ENCODE data around the gene CDH4.

Gene CDH4

DNA sequence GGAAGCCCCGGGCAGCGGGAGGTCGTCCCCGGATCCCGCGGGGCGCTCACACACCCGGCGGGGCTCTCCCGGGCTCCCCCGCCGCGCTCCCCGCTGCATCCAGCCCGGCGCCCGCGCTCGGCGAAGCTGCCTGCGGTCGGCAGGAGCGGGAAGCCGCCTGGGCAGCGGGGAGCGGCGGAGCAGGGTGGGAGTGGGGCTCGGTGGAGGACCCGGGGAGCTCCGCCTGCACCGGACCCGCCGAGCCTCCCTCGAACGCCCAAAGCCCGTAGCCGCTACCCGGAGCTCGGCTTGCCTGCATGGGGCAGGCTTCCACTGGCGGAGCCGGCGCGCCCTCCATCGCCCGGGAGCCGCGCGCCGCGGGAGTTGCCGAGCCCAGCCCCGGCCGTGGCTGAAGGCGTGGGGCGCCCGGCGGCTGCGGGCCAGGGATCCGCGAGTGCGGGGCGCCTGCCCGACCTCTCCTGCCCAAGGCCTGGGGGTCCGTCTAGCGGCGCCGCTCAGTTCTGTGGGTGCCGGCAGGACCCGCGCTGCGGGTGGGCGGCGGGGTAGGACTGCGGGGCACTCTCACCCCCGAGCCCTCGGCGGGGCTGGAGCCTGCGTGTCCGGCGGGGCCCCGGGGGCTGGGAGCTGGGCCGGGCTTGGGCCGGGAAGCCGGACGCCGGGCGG, 671 bp downstream of the CDH4 start:
- H3K9ac ChIP-seq (ENCODE audit: low read depth in 1 of 2, low read length in 2 of 2) = no peak overlapping the region
- no peak overlapping the region for H3K4me3 ChIP-seq (ENCODE audit: low read length in 2 of 2)
- H3K27me3 ChIP-seq (ENCODE audit: control insufficient read depth in 2 of 2, insufficient read depth in 2 of 2, low read length in 2 of 2) = peaks cover 23 to 40% of the 10 kb centered on the region in 2 donors
- no peaks in the 10 kb centered on the region for H3K36me3 ChIP-seq (ENCODE audit: control insufficient read depth in 2 of 2, insufficient read depth in 2 of 2, low read length in 2 of 2)
- no peaks in the 10 kb centered on the region for H3K4me1 ChIP-seq (ENCODE audit: control insufficient read depth in 2 of 2, insufficient read depth in 2 of 2, low read length in 2 of 2)
- H3K9me3 ChIP-seq (ENCODE audit: control insufficient read depth in 2 of 2, low read length in 2 of 2) = no peaks in the 10 kb centered on the region
- H3K27ac ChIP-seq (ENCODE audit: low read depth in 2 of 2, low read length in 2 of 2) = no peak overlapping the region

DNA sequence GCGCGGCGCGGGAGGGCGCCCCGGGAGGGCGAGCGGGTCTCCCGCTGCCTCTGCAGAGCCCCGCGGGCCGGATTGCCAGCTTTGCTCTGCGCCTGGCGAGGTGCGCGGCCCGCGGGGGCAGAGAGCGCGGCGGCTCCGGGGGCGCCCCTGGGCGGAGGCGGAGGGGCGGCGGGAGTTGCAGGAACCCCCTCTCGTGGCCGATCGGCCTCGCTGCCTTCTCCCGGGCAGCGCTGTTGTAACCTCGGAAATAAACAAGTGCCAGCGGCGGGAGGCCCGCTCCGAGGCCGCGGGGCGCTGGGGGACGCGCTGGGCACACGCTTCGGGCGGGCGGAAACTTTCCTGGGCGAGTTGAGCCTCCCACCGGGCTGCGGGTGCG, 1.2 kb downstream of the CDH4 start:
- no peaks in the 10 kb centered on the region for H3K9me3 ChIP-seq (ENCODE audit: control insufficient read depth in 2 of 2, low read length in 2 of 2)
- peaks cover 23 to 38% of the 10 kb centered on the region in 2 donors for H3K27me3 ChIP-seq (ENCODE audit: control insufficient read depth in 2 of 2, insufficient read depth in 2 of 2, low read length in 2 of 2)
- no peak overlapping the region for H3K27ac ChIP-seq (ENCODE audit: low read depth in 2 of 2, low read length in 2 of 2)
- no peak overlapping the region for H3K4me3 ChIP-seq (ENCODE audit: low read length in 2 of 2)
- H3K4me1 ChIP-seq (ENCODE audit: control insufficient read depth in 2 of 2, insufficient read depth in 2 of 2, low read length in 2 of 2) = no peaks in the 10 kb centered on the region
- H3K36me3 ChIP-seq (ENCODE audit: control insufficient read depth in 2 of 2, insufficient read depth in 2 of 2, low read length in 2 of 2) = no peaks in the 10 kb centered on the region
- no peak overlapping the region for H3K9ac ChIP-seq (ENCODE audit: low read depth in 1 of 2, low read length in 2 of 2)

DNA sequence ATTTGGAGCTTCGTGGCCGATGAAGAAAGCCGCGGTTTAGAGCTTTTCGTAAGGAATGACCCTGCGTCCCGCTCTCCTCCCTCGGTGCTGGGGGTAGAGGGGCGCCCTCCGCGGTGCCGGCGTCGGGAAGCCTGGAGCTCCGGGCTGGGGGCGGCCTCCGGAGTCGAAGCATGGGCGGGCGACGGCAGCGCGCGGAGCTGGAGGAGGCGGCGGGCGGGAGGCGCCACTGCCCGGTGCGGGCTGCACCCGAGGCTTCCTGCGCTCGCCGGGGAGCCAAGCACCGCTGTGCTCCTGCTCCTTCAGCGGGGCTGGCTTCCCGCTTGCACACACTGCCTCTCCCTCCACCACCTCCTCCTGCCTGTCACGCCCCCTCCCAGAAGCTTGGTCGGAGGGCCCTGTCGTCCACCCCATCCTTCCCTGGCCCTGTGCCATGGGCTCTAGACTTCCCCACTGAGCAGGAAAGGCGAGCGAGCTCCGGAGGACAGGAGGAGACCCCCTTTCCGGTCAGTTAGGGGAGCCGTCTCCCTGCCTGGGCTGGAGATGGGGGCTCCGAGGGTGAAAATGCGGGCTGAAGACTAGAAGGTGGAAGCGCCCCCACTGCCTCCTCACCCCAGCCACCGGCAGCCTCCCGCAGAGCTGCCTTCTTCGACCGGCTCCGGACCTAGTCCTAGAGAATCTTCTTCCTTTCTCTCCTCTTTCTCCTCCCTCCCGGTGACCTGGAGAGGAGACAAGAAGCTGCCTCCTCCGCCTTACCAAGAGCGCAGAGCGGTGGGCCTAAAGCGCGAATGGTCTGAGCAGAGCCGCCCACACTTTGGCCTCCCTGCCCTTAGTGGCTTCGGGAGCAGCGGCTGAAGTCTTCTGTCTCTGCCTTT, 1.8 kb downstream of the CDH4 start:
- Histone ChIP-seq H3K4me3 (ENCODE audit: low read length in 2 of 2) (no peak overlapping the region), H3K9ac (ENCODE audit: low read depth in 1 of 2, low read length in 2 of 2) (no peak overlapping the region), H3K4me1 (ENCODE audit: control insufficient read depth in 2 of 2, insufficient read depth in 2 of 2, low read length in 2 of 2) (no peaks in the 10 kb centered on the region), H3K27me3 (ENCODE audit: control insufficient read depth in 2 of 2, insufficient read depth in 2 of 2, low read length in 2 of 2) (peaks cover 23 to 36% of the 10 kb centered on the region in 2 donors), H3K27ac (ENCODE audit: low read depth in 2 of 2, low read length in 2 of 2) (no peak overlapping the region), H3K36me3 (ENCODE audit: control insufficient read depth in 2 of 2, insufficient read depth in 2 of 2, low read length in 2 of 2) (no peaks in the 10 kb centered on the region), H3K9me3 (ENCODE audit: control insufficient read depth in 2 of 2, low read length in 2 of 2) (no peaks in the 10 kb centered on the region)

DNA sequence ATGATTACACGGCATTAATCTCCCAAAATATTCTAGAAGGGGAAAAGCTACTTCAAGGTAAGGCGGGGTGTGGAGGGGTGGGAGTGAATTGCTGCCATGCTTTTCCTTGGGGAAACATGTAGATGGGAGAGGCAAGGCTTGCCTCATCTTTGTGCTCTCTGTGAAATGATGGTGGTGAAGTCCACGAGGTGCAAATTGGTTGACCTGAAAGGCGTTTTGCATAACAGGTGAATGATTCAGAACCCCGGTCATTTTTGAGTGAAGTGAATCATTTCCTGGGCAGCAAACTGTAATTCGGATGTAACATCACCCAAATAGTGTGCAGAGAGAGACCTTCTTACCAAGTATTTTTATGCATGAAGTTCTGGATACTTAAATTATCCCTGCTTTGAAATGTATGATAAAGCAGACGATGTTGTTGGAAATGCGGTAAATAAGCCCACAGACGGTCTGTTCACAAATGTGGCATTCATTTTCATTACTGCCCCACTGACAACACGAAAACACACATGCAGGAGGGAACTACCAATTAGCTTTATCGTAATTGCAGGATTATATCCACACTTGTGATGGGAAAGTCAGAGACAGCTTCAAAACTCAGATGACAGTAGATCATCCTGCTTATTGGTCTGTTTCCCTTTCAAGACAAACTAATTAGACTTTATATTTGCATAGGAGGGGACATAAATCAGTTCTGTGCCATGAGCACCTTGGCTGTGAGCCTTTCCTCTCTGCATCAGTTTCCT, 3.0 kb downstream of the CDH4 start:
- no peak overlapping the region for H3K27ac ChIP-seq (ENCODE audit: low read depth in 2 of 2, low read length in 2 of 2)
- H3K4me1 ChIP-seq (ENCODE audit: control insufficient read depth in 2 of 2, insufficient read depth in 2 of 2, low read length in 2 of 2) = no peaks in the 10 kb centered on the region
- H3K36me3 ChIP-seq (ENCODE audit: control insufficient read depth in 2 of 2, insufficient read depth in 2 of 2, low read length in 2 of 2) = no peaks in the 10 kb centered on the region
- H3K9me3 ChIP-seq (ENCODE audit: control insufficient read depth in 2 of 2, low read length in 2 of 2) = no peaks in the 10 kb centered on the region
- H3K27me3 ChIP-seq (ENCODE audit: control insufficient read depth in 2 of 2, insufficient read depth in 2 of 2, low read length in 2 of 2) = peaks cover 23 to 32% of the 10 kb centered on the region in 2 donors
- H3K9ac ChIP-seq (ENCODE audit: low read depth in 1 of 2, low read length in 2 of 2) = no peak overlapping the region
- H3K4me3 ChIP-seq (ENCODE audit: low read length in 2 of 2) = no peak overlapping the region

DNA sequence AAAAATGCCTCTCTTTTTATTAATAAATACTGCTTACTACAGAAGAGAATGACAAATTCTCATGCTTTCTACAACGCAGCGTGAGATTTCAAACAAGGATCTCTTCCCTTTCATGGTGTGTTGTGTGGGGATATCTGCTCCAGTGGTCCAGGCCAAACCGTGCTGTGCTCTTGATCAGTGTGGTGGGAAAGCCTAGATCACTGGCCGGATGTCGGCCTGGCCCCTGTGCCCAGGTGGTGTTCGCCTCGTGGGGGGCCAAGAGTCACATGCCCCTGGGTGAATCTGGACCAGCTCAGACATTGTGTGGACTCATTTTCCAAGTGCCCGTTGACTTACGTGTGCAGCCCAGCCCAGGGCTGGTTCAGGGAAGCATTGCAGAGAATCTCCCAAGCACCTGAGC, 4.3 kb downstream of the CDH4 start:
- Histone ChIP-seq H3K9ac (ENCODE audit: low read depth in 1 of 2, low read length in 2 of 2) (no peak overlapping the region), H3K27me3 (ENCODE audit: control insufficient read depth in 2 of 2, insufficient read depth in 2 of 2, low read length in 2 of 2) (peaks cover 14 to 22% of the 10 kb centered on the region in 2 donors), H3K9me3 (ENCODE audit: control insufficient read depth in 2 of 2, low read length in 2 of 2) (no peaks in the 10 kb centered on the region), H3K27ac (ENCODE audit: low read depth in 2 of 2, low read length in 2 of 2) (no peak overlapping the region), H3K4me3 (ENCODE audit: low read length in 2 of 2) (no peak overlapping the region), H3K4me1 (ENCODE audit: control insufficient read depth in 2 of 2, insufficient read depth in 2 of 2, low read length in 2 of 2) (no peaks in the 10 kb centered on the region), H3K36me3 (ENCODE audit: control insufficient read depth in 2 of 2, insufficient read depth in 2 of 2, low read length in 2 of 2) (no peaks in the 10 kb centered on the region)

DNA sequence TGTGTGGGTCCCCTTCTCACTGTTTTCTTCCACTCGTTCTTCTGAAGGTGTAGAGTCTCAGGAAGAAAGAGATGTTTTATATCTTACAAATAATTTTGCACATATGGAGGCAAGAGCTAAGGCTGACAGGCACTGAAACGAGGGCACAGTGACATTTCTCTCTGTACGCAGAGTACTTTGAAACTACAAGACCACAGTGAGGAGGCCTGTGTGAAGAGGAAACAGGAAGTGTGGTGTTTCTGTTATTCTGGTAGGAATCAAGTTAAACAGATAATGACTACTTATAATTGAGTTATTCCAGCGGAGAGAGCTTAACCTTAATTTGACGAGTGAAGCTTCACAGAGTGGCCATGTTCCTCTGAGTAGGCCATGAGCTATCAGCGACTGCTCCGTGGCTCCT, 4.8 kb downstream of the CDH4 start:
- Histone ChIP-seq H3K4me1 (ENCODE audit: control insufficient read depth in 2 of 2, insufficient read depth in 2 of 2, low read length in 2 of 2) (no peaks in the 10 kb centered on the region), H3K27ac (ENCODE audit: low read depth in 2 of 2, low read length in 2 of 2) (no peak overlapping the region), H3K36me3 (ENCODE audit: control insufficient read depth in 2 of 2, insufficient read depth in 2 of 2, low read length in 2 of 2) (no peaks in the 10 kb centered on the region), H3K9ac (ENCODE audit: low read depth in 1 of 2, low read length in 2 of 2) (no peak overlapping the region), H3K9me3 (ENCODE audit: control insufficient read depth in 2 of 2, low read length in 2 of 2) (no peaks in the 10 kb centered on the region), H3K27me3 (ENCODE audit: control insufficient read depth in 2 of 2, insufficient read depth in 2 of 2, low read length in 2 of 2) (peaks cover 10 to 18% of the 10 kb centered on the region in 2 donors), H3K4me3 (ENCODE audit: low read length in 2 of 2) (no peak overlapping the region)

DNA sequence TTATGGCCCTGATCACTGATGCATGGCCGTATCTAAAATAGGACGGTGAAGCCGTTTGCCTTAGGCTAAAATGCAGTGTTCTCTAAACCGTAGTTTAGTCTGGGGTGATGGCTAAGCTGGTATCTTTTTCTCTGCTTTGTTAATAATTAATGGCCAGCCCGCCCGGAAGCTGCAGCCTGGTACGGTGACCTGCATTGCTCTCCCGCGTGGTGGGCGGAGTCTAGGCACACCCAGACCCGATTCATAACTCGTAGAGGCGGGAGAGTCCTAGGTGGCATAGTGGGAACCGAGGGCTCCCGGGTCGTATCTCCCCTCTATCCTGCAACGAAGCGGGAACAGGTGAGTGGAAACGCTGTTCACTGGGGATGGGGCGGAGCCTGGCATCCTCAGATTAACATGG, 5.5 kb downstream of the CDH4 start:
- H3K9me3 ChIP-seq (ENCODE audit: control insufficient read depth in 2 of 2, low read length in 2 of 2) = no peaks in the 10 kb centered on the region
- no peak overlapping the region for H3K4me3 ChIP-seq (ENCODE audit: low read length in 2 of 2)
- no peaks in the 10 kb centered on the region for H3K4me1 ChIP-seq (ENCODE audit: control insufficient read depth in 2 of 2, insufficient read depth in 2 of 2, low read length in 2 of 2)
- H3K9ac ChIP-seq (ENCODE audit: low read depth in 1 of 2, low read length in 2 of 2) = no peak overlapping the region
- H3K27ac ChIP-seq (ENCODE audit: low read depth in 2 of 2, low read length in 2 of 2) = no peak overlapping the region
- H3K27me3 ChIP-seq (ENCODE audit: control insufficient read depth in 2 of 2, insufficient read depth in 2 of 2, low read length in 2 of 2) = peaks cover 9 to 17% of the 10 kb centered on the region in 2 donors
- H3K36me3 ChIP-seq (ENCODE audit: control insufficient read depth in 2 of 2, insufficient read depth in 2 of 2, low read length in 2 of 2) = no peaks in the 10 kb centered on the region

DNA sequence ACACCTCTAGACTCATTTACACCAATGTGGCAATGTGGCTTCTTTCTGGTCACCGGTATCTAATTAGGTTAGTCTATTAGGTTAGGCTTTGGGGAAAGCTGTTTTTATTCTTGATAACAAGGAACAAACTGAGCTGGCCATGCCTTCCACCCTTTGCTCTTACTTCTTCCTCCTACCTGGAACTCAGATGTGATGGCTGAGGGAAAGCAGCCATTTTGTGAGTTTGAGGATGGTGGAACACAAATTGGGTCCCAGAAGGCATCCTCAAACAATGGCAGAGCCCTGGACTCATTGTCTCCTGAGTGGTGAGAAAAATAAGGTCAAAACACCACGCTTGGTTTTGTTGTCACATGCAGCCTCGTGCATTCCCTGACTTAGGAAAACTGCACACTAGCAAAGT, 7.7 kb downstream of the CDH4 start:
- H3K9me3 ChIP-seq (ENCODE audit: control insufficient read depth in 2 of 2, low read length in 2 of 2) = no peaks in the 10 kb centered on the region
- no peaks in the 10 kb centered on the region for H3K4me1 ChIP-seq (ENCODE audit: control insufficient read depth in 2 of 2, insufficient read depth in 2 of 2, low read length in 2 of 2)
- H3K9ac ChIP-seq (ENCODE audit: low read depth in 1 of 2, low read length in 2 of 2) = no peak overlapping the region
- no peaks in the 10 kb centered on the region for H3K36me3 ChIP-seq (ENCODE audit: control insufficient read depth in 2 of 2, insufficient read depth in 2 of 2, low read length in 2 of 2)
- H3K4me3 ChIP-seq (ENCODE audit: low read length in 2 of 2) = no peak overlapping the region
- H3K27ac ChIP-seq (ENCODE audit: low read depth in 2 of 2, low read length in 2 of 2) = no peak overlapping the region
- peaks cover 5 to 6% of the 10 kb centered on the region in 2 donors for H3K27me3 ChIP-seq (ENCODE audit: control insufficient read depth in 2 of 2, insufficient read depth in 2 of 2, low read length in 2 of 2)

DNA sequence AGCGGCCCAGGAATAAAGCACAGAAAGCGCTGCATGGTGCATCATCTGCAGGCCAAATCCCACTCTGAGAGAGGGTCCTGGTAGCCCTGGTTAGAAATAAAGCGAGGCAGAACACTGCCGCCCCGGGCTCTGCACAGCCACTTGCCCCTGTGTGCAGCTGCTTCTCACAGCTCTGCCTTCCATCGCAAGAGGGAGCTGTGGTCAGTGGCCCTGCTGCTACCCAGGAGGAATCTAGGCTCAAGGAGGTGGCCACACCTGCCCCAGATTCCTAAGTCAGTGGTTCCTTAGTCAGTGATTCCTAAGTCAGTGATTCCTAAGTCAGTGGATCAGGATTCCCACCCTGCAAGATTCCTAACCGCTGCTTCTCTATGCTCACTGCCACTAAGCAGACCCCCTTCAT, 8.8 kb downstream of the CDH4 start:
- Histone ChIP-seq H3K36me3 (ENCODE audit: control insufficient read depth in 2 of 2, insufficient read depth in 2 of 2, low read length in 2 of 2) (no peaks in the 10 kb centered on the region), H3K4me1 (ENCODE audit: control insufficient read depth in 2 of 2, insufficient read depth in 2 of 2, low read length in 2 of 2) (no peaks in the 10 kb centered on the region), H3K9me3 (ENCODE audit: control insufficient read depth in 2 of 2, low read length in 2 of 2) (no peaks in the 10 kb centered on the region), H3K27me3 (ENCODE audit: control insufficient read depth in 2 of 2, insufficient read depth in 2 of 2, low read length in 2 of 2) (peaks cover 2 to 3% of the 10 kb centered on the region in 2 donors), H3K4me3 (ENCODE audit: low read length in 2 of 2) (no peak overlapping the region), H3K9ac (ENCODE audit: low read depth in 1 of 2, low read length in 2 of 2) (no peak overlapping the region), H3K27ac (ENCODE audit: low read depth in 2 of 2, low read length in 2 of 2) (no peak overlapping the region)

DNA sequence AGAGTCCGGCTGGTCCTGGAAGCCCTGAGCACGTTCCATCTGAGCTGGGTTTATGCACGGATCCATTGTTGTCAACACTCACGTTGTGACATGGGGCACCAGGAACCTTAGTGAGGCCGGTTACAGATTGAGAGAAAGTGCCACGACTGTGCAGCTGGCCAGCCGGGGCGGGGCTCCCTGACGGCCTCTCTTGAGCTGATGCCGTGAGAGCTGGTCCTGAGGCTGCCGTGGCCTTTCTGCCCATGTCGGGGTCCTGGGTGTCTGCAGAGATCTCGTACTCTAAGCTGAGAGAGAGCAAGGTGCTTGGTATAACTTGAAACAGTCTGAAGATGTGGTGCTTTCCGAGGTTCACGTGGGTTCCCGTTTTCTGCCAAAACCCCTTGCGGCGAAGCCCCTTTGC, 10.0 kb downstream of the CDH4 start:
- Histone ChIP-seq H3K4me3 (ENCODE audit: low read length in 2 of 2) (no peak overlapping the region), H3K9ac (ENCODE audit: low read depth in 1 of 2, low read length in 2 of 2) (no peak overlapping the region), H3K36me3 (ENCODE audit: control insufficient read depth in 2 of 2, insufficient read depth in 2 of 2, low read length in 2 of 2) (no peaks in the 10 kb centered on the region), H3K27me3 (ENCODE audit: control insufficient read depth in 2 of 2, insufficient read depth in 2 of 2, low read length in 2 of 2) (no peaks in the 10 kb centered on the region), H3K9me3 (ENCODE audit: control insufficient read depth in 2 of 2, low read length in 2 of 2) (no peaks in the 10 kb centered on the region), H3K4me1 (ENCODE audit: control insufficient read depth in 2 of 2, insufficient read depth in 2 of 2, low read length in 2 of 2) (no peaks in the 10 kb centered on the region), H3K27ac (ENCODE audit: low read depth in 2 of 2, low read length in 2 of 2) (no peak overlapping the region)

Measured in mucosa of rectum (tissue), 2 donors.